HG03095 (cell line): ENCODE measurements around the gene GSTK1.
"Not testable (repeated sequence)": the region's sequence is repeated elsewhere in the genome, so short reads cannot be mapped to it uniquely, and the experiment has no call there.

Source experiments
- ATAC-seq: cut with Tn5 transposase; IDR thresholded peaks from one replicate; pipeline ENCODE4 v1.9.1; 2021; ENCODE audit warnings: moderate library complexity; ENCODE audit not compliant: unreplicated experiment

The GSTK1 gene

DNA sequence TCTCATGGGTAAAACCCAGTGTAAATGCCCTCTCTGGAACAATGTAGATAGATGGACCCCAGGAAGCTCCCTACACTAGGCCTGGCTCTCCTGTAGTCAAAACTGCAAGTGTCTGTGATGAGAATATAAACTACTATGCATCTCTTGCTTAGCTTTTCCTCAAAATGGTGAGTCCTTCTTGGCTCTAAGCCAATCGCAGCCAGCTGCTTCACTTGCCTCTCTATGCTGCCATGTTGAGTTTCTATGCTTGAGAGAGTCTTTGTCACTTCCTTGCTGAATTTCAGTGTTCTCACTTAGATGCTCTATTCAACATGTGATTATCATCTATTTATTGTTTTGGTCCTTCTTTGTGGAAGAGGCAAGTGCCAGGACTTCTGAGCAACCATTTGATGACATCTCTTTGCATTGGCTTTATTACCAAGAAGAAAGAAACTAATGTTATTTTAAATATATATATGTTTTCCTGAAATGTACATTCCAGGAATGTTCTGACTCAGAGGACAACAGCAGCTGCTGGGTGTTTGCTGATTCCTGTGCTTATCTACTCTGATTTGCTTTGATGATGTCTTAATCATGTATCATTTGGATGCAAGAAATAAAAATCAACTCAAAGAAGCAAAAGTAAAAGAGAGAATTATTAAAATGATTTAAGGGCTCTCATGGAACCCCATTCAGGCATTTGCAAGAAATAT lies 24.8 kb upstream of the GSTK1 start:
- ATAC-seq: no peak

DNA sequence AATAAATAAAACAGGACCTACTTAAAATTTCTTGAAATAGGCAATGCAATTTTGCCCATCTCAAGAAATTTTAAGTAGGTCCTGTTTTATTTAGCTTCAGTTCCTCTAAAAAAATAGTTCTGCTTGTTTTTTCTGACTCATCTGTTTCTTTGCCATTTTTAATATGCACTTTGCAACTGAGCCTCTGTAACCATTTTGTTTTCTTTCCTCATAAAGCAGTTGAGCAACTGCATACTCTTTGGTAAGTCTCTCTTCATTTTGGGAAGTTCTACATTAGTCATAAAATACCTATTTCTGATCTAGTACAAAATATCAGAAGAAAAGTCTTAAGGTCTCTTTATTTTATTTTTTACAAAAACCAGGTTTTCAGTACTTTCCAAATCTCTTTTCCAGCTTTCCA lies 23.4 kb upstream of the GSTK1 start:
- no peak for ATAC-seq

DNA sequence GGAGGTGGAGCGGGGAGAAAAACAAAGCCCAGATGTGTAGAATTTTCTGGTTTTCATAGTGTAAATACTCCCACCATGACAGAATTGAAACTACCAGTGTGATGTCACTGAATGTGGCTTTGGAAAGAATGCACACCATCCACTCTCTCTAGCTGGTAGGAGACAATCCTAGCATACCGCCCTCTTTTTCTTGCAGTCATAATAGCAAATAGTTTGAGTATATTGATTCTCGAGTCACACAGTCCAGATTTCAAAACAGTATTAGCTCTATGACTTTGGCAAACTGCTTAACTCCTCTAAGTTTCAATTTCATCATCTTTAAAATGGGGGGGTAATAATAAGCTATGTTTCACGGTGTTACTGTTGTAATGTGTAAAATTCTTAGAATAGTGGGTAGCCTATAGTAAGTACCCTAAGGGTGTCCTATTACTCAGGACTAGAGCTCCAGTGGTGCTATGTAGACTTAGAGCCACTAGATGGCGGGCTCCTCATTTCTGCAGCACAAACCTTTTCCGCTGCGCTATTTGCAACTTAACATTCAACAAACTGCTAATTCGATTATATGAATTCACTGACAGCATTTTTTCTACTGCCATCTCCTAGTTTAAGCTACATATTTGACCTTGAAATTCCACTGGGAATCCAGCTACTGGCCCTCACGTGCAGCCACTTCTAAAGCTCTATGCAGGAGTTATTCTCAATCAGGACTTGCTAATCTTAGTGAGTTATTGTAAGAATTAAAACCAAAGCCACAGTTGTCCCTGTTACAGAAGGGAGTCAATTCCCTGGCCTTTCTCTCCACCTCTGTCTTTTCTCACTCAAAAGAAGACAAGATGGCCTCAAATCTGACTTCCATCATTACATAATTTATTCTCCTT lies 22.7 kb upstream of the GSTK1 start:
- peak; percentile 83 for ATAC-seq

DNA sequence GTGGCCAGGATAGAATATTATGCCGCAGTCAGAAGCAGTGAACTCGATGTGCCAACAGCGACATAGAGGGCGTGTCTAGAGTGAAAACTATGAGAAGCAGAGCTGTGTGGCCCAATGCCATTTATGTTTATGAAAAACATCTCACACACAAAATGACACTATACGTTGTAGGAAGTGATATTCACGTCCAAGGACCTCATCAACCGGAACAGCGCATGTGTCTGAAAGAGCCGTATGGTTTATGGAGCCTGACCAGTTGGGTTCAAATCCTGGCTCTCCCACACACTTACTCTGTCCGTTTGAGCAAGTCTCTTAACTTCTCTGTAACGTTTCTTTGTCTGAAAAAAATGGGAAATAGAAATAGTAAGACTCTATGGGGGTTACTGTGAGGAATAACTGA lies 20.9 kb upstream of the GSTK1 start:
- ATAC-seq: no peak

DNA sequence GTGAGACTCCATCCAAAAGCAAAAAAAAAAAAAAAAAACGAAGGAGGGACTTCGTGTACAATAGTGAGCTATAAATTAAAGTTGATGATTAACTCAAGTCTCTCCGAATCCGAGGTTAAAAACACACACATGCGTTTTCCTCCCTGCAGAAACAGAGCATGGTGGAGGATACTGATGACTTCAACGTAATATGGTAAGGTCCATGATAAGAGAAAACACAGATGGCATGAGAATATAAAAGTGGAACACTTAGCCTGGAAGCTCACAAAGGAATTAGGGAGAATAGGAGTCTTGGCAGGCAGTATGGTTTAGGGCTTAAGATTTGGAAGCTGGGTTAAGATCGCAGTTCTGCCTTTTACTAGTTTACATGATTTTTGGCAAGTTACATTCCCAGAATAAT lies 20.1 kb upstream of the GSTK1 start:
- ATAC-seq: no peak

DNA sequence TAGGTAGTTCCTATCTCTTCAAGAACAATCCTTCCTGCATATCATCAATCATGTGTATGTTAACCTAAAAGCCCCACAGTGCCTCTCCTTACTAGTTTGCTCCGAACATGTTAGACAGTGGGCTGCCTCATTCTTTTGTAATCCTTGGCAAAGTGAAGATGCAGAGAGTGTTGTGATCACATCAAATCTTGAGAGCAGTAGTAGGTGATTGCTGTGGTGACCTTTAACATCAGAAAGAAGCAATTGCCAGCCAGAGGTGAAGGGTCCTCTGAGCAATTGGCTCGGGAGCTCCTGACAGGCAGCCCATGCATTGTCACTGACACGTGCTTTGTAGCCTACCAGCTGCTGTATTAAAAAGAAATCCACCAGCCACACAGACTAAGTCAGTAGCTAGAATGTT lies 19.6 kb upstream of the GSTK1 start:
- ATAC-seq: no peak

DNA sequence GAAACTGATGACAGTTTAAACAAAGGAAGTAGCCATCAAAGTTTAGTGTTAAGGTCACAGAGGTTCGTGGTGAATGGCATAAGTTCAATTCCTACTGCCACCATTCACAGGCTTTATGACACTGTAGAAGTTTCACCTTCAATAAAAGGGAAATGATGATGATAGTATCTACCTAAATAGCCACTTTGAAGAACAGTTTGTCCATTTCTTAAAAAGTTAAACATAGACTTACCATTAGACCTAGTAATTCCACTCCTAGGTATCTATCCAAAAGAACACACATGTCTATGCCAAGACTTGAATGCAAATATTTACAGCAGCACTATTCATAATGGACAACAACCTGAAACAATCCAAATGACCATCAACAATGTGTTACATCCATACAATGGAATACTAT lies 18.9 kb upstream of the GSTK1 start:
- no peak for ATAC-seq

DNA sequence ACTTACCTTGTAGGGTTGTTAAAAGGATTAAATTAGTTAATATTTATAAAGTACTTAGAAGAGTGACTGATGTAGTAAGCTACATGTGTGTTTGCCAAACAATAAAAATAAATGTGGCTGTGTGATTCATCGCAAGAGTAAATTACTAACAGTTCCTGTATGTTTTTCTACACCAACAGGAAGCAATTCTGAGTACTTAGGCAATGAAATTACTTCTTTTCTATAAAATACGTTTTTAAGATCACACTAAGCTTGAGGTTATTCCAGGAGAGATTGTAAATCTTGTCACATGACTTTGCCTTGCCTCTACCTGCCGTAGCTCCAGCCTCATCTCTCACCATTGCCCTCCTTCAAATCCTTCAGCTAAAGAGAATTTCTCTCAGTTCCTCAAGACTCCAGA lies 18.1 kb upstream of the GSTK1 start:
- ATAC-seq: no peak

DNA sequence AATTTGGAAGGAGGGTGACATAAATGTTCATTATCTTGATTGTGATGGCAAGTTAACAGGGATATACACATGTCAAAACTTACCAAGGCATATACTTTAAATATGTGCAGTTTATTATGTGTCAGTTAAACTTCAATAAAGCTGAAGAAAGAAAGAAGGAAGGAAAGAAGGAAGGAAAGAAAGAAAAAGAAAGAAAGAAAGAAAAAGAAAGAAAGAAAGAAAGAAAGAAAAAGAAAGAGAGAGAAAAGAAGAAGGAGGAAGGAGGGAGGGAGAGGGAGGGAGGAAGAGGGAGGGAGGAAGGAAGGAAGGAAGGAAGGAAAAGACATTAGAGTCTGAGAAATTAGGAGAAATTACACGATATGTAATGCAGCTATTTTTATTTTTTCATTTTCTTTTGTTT lies 15.9 kb upstream of the GSTK1 start:
- ATAC-seq: no peak

DNA sequence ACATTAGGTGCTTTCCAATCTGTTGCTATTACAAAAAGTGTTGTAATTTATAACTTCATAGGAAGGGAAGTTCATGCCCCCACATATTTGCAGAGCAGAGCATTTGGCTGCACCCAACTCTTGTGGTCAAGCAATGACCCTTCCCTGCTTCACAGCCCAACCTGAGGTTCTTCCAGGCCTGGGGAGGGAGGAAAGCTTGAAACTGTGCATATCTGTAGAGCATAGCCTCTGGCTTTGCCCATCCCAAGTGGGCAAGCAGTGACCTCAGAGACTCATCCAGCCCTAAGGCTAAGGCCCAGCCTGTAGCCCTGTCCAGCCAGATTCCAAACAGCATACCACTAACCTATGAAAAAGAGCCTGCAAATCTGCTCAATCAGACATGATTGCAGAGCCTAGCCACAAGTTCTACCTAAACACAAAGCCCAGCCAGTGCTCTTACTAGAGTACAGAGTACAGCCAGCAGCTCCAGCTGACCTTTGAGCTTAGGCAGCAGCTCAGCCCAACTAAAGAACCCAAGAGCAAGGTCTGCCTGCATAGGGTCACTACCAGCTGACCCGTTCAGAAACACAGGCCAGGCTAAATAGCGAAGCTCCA lies 14.4 kb upstream of the GSTK1 start:
- no peak for ATAC-seq

DNA sequence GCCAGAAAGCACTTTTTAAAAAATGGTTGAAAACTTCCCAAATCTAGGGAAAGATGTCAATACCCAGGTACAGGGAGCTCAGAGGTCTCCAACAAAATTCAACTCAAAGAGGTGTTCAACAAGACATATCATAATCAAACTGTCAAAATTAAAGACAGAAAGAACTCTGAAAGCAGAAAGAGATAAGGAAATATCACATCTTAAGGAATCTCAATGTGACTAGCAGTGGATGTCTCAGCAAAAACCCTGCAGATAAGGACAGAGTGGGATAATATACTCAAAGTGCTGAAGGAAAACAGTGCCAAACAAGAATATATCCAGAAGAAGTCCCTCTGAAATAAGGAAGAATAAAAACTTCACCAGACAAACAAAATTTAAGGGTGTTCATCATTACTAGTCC lies 13.0 kb upstream of the GSTK1 start:
- ATAC-seq: no peak

DNA sequence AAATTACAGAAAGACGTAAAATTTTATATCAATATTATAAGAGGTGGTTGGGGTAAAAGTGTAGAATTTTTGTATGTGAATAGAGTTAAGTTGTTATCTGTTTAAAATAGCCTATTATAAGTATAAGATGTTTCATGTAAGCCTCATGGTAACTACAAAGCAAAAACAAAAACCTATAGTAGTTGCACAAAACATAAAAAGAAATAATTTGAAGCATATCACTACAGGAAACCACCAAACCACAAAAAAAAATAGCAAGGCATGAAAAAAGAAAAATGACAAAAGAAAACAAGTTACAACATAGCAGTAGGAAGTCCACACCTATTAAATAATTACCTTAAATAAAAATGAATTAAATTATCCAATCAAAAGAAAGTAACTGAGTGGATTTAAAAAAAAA lies 12.4 kb upstream of the GSTK1 start:
- ATAC-seq: no peak

DNA sequence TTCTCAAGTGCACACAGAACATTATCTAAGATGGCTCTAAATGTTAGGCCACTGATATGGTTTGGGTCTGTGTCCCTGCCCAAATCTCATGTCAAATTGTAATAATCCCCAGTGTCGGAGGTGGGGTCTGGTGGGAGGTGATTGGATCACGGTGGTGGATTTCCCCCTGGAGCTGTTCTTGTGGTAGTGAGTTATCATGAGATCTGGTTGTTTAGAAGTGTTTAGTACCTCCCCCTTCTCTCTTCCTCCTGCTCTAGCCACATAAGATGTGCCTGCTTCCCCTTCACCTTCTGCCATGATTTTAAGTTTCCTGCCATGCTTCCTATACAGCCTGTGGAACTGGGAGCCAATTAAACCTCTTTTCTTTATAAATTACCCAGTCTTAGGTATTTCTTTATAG lies 11.2 kb upstream of the GSTK1 start:
- ATAC-seq: no peak

DNA sequence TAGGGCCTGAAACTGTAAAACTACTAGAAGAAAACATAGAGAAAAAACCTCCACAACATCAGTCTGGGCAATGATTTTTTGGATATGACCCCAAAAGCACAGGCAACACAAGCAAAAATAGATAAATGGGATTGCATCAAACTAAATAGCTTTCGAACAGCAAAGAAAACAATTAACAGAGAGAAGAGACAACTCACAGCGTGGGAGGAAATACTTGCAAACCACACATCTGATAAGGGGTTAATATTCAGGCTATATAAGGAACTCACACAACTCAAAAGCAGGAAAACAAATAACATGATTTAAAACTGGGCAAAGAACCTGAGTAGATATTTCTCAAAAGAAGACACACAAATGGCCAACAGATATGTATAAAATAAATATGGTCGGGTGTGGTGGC lies 7.7 kb upstream of the GSTK1 start:
- no peak for ATAC-seq

DNA sequence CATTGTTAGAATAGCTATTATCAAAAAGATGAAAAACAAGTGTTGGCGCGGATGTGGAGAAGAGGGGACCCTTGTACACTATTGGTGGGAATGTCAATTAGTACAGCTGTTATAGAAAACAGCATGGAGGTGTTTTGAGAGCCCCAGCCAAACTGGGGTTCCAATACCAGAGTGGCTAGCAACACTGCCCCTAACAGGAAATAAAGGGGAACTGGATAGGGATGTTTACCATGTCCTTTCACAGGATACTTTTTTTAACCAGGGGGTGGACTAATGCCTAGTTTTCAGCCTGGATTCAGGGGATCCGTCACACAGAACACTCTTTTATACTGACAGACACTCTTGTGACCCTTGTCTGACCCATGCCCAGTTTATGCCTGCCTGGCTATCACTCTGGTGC lies 6.9 kb upstream of the GSTK1 start:
- no peak for ATAC-seq

DNA sequence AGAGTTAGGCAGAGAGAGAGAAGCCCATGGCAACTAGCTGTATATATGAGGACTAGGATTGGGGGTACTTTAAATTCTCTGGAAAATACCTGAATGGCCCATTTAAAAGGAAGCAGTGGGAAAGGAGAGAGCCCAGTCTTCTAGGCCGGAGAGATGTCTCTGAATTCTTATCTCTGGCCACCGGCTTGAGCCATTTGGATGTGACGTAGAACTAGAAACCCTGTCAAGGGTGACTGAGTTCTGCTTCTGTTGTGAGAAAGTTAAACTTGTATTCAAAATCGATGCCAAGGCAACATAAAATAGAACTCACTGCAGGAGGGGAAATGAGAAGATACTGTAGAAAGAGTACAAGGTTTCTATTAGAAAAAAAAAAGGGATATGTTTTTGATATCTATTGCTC lies 6.3 kb upstream of the GSTK1 start:
- ATAC-seq: peak; percentile 79

DNA sequence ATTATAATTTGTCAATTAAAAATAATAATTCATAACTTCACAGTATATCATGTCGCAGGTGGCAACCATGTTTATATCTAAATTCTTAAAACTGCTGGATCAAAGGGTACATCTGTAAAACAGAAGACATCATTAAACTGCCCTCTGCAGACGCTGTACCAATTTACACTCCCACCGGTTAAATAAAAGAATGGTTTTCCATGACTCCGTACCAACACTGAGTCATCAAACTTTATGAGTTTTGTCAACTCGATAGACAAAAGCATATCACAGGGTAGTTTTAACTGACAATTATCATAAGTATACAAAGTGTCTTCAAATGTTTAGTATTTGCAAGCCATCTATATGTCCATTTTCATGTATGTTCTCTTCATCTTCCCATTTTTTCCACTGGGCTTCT lies 5.7 kb upstream of the GSTK1 start:
- ATAC-seq: no peak

DNA sequence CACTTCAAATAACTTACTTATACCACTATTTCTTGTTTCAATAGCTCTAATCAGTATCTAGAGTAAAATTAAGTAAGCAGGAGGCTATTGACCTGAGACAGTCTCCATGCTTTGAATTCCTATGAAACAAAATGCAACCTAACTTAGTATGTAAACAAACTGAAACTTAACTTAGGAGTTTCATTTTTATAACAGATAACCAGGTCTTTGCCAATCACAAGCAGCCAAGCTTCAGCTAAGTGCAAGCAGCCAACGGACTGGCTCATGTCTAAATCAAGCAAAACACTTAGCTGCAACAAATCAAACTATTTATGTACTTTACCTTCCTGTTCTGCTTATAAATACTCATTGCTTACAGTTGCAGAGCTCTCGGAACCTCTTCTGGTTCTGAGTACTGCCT lies 4.4 kb upstream of the GSTK1 start:
- ATAC-seq: no peak

DNA sequence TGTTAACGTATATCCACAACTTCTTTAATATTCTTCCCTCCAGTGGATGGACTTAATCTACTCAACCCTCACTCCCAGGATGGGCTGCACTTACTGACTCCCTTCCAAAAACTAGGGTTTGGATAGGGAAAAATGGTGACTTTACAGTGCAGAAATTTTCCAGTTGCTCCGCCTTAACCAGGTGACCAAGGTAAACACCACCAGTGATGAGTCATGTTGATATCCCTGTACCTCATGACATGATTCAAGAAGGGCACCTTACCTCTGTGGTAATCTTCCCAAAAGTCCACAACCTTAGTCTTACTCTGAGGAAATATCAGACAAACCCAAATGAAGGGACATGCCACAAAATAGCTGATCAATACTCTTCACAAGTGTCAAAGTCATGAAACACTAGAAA lies 3.5 kb upstream of the GSTK1 start:
- ATAC-seq: no peak

DNA sequence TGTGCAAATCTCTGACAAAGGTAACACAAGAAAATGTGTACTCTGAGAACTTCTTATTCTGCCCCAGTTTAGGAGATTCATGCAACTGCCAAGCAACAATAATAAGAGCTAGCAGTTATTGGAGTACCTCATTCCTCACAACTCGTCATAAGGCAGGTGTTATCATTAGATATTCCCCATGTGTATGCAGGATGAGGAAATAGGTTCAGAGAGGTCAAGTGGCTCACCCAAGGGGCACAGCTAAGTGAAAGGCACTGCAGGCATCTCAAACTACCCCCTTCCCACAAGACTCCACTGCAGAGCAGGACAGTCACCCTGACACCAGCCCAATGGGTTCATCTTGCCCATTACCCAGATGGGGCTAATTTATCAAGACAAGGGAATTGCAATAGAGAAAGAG lies 1.3 kb upstream of the GSTK1 start:
- ATAC-seq: no peak

DNA sequence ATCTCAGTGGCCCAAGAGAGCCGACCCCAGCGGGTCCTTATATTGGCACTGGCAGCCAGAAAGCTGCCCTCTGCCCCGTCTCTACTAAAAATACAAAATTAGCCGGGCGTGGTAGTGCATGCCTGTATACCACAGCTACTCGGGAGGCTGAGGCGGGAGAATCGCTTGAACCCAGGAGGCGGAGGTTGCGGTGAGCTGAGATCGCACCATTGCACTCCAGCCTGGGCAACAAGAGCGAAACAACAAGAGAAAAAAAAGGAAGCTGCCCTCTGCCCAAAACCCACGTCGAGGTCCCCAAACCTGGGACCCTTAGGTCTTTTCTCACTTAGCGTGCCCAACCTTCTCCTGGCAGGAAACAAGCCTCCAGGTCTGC lies 941 bp downstream of the GSTK1 start:
- not testable (repeated sequence) for ATAC-seq

DNA sequence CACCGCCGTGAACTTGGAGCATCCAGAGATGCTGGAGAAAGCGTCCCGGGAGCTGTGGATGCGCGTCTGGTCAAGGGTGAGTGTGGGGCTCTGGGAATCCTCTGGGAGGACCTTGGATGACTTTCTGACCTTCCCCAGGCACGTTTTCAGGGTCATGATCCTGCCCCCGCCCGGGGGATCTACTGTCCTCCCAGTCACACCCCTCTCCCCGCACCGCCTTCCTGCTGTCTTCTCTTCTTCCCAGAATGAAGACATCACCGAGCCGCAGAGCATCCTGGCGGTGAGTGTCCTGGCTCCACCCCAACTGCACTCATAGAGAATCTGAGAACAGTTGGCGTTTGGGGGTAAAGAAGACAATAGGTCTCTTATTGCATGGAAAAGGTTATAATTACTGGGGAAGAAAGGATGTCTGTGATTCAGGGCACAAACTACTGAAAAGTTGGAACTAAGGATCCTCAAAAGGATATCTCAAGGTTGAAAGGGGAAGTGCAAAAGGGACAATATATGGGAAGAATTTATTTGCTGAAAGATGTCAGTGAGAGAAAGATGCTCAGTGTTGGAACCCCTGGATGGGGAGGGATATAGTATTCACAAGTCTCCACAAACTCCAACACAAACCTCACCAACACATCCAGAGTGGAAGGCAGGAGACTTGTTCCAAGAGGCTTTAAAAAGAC lies 1.9 kb downstream of the GSTK1 start:
- ATAC-seq: no peak
